IMR-90 (cell line): Measurements from ENCODE around the gene DIAPH2. TPM values are rescaled to one million over a fixed set of nuclear protein-coding genes. Genes with fewer than 3 reads are reported as not detected.

Source experiments
- ATAC-seq: fragments of 200-7000 bp; cut with Tn5 transposase; 2 replicates; pipeline ENCODE4 v1.9.1; 2020; ENCODE audit warnings: low read depth, mild to moderate bottlenecking, moderate library complexity
- BruUV-seq: library from RNA; stranded (reverse); fragments of 400-500 nt; replicated peaks from 2 replicates; lab custom pipeline; 2021; lab: Mats Ljungman, UMichigan
- CTCF ChIA-PET: fragments of 300-600 bp; formaldehyde crosslinking; extraction: SDS; loops from one replicate; lab custom pipeline; 2021; ENCODE audit warnings: antibody characterized with exemption; lab: Yijun Ruan, JAX
- POLR2A ChIA-PET: fragments of 300-600 bp; sonication (Branson Sonifier 250); formaldehyde crosslinking; loops from one replicate; lab custom pipeline; 2022; ENCODE audit warnings: antibody characterized with exemption; ENCODE audit not compliant: unreplicated experiment; lab: Charles Lee
- DNase-seq: peaks from one replicate; pipeline ENCODE4 v3.0.0; 2013
- H2AFZ ChIP-seq: replicated peaks from 2 replicates; pipeline ENCODE3; 2013; ENCODE audit warnings: low read length, mild to moderate bottlenecking; ENCODE audit not compliant: poor library complexity
- H2AK5ac ChIP-seq: 2 replicates; pipeline ENCODE4 v1.6.1; 2013; ENCODE audit warnings: low read depth, low read length, inconsistent platforms
- H2AK9ac ChIP-seq: replicated peaks from 2 replicates; pipeline ENCODE3; 2013; ENCODE audit warnings: mild to moderate bottlenecking, low read depth, low read length, moderate library complexity; ENCODE audit not compliant: poor library complexity
- H2BK120ac ChIP-seq: 2 replicates; pipeline ENCODE4 v1.6.1; 2013; ENCODE audit warnings: low read depth, low read length, inconsistent platforms
- H2BK15ac ChIP-seq: 3 replicates; pipeline ENCODE4 v1.6.1; 2013; ENCODE audit warnings: low read depth, low read length, inconsistent platforms
- H2BK20ac ChIP-seq: 2 replicates; pipeline ENCODE4 v1.6.1; 2013; ENCODE audit warnings: low read depth, mild to moderate bottlenecking, inconsistent platforms, low read length, moderate library complexity
- H2BK5ac ChIP-seq: 2 replicates; pipeline ENCODE4 v1.6.1; 2013; ENCODE audit warnings: mild to moderate bottlenecking, low read depth, low read length, inconsistent platforms; ENCODE audit not compliant: poor library complexity, severe bottlenecking
- H3K14ac ChIP-seq: replicated peaks from 2 replicates; pipeline ENCODE4 v1.6.1; 2013; ENCODE audit warnings: low read depth, low read length, inconsistent platforms
- H3K18ac ChIP-seq: 2 replicates; pipeline ENCODE4 v1.6.1; 2013; ENCODE audit warnings: low read depth, low read length, control low read depth
- H3K23ac ChIP-seq: 2 replicates; pipeline ENCODE4 v1.6.1; 2013; ENCODE audit warnings: low read depth, low read length, inconsistent platforms
- H3K27ac ChIP-seq: 2 replicates; pipeline ENCODE4 v1.5.1; 2013; ENCODE audit warnings: mild to moderate bottlenecking, control low read depth, low read length; ENCODE audit not compliant: insufficient read depth
- H3K27me3 ChIP-seq: 2 replicates; pipeline ENCODE4 v1.6.1; 2013; ENCODE audit warnings: low read length; ENCODE audit not compliant: control insufficient read depth, insufficient read depth
- H3K36me3 ChIP-seq: 2 replicates; pipeline ENCODE4 v1.6.1; 2013; ENCODE audit warnings: low read length, mixed read lengths; ENCODE audit not compliant: control insufficient read depth, insufficient read depth
- H3K4ac ChIP-seq: 2 replicates; pipeline ENCODE4 v1.6.1; 2013; ENCODE audit warnings: low read depth, low read length, inconsistent platforms
- H3K4me1 ChIP-seq: 2 replicates; pipeline ENCODE4 v1.6.1; 2013; ENCODE audit warnings: low read length, mixed read lengths; ENCODE audit not compliant: control insufficient read depth, insufficient read depth
- H3K4me2 ChIP-seq: 2 replicates; pipeline ENCODE4 v1.6.1; 2013; ENCODE audit warnings: low read depth, mild to moderate bottlenecking, control low read depth, low read length, moderate library complexity
- H3K4me3 ChIP-seq: 2 replicates; pipeline ENCODE4 v1.5.1; 2013; ENCODE audit warnings: low read depth, mild to moderate bottlenecking, control low read depth, low read length, moderate library complexity; ENCODE audit not compliant: insufficient read depth
- H3K56ac ChIP-seq: 2 replicates; pipeline ENCODE4 v1.6.1; 2013; ENCODE audit warnings: low read length, inconsistent platforms; ENCODE audit not compliant: insufficient read depth; ENCODE audit errors: extremely low read depth
- H3K79me1 ChIP-seq, 2 experiments: 2 replicates each; pipeline ENCODE4 v1.6.1; 2013; ENCODE audit warnings: low read length in 2 of 2, inconsistent platforms in 1 of 2, low read depth in 1 of 2
- H3K9ac ChIP-seq: 2 replicates; pipeline ENCODE4 v1.6.1; 2013; ENCODE audit warnings: low read depth, low read length, control low read depth
- H3K9me1 ChIP-seq: 2 replicates; pipeline ENCODE4 v1.6.1; 2013; ENCODE audit warnings: low read length, inconsistent platforms; ENCODE audit not compliant: insufficient read depth
- H3K9me3 ChIP-seq: 2 replicates; pipeline ENCODE4 v1.6.1; 2013; ENCODE audit warnings: low read length; ENCODE audit not compliant: control insufficient read depth, insufficient read depth
- H4K20me1 ChIP-seq: 2 replicates; pipeline ENCODE4 v1.6.1; 2013; ENCODE audit warnings: low read length, inconsistent platforms; ENCODE audit not compliant: insufficient read depth
- H4K5ac ChIP-seq: 2 replicates; pipeline ENCODE4 v1.6.1; 2013; ENCODE audit warnings: mild to moderate bottlenecking, low read depth, low read length, control low read depth
- H4K8ac ChIP-seq, 2 experiments: 2 replicates each; pipeline ENCODE4 v1.6.1; 2013; ENCODE audit warnings: low read depth in 2 of 2, low read length in 2 of 2, control low read depth in 1 of 2, inconsistent platforms in 1 of 2
- H4K91ac ChIP-seq: 2 replicates; pipeline ENCODE4 v1.6.1; 2013; ENCODE audit warnings: low read depth, low read length, inconsistent platforms; ENCODE audit not compliant: insufficient read depth
- BHLHE40 ChIP-seq: fragments of 150-350 bp; IDR thresholded peaks from 2 replicates; pipeline ENCODE4 v1.6.1; 2016; ENCODE audit warnings: mild to moderate bottlenecking, low read depth, low read length
- CEBPB ChIP-seq: IDR thresholded peaks from 2 replicates; pipeline ENCODE4 v1.6.1; 2012; ENCODE audit warnings: low read depth, low read length, improper control_type of control experiment
- CHD1 ChIP-seq: IDR thresholded peaks from 2 replicates; pipeline ENCODE4 v1.6.1; 2012; ENCODE audit warnings: low read depth, low read length, improper control_type of control experiment
- FOS ChIP-seq: fragments of 150-350 bp; IDR thresholded peaks from 2 replicates; pipeline ENCODE4 v1.6.1; 2016; ENCODE audit warnings: low read depth, low read length
- MAFK ChIP-seq: IDR thresholded peaks from 2 replicates; pipeline ENCODE4 v1.6.1; 2012; ENCODE audit warnings: low read depth, low read length, improper control_type of control experiment
- MAZ ChIP-seq: IDR thresholded peaks from 2 replicates; pipeline ENCODE4 v1.6.1; 2012; ENCODE audit warnings: low read depth, mild to moderate bottlenecking, low read length, improper control_type of control experiment, moderate library complexity, borderline replicate concordance
- MXI1 ChIP-seq: IDR thresholded peaks from 2 replicates; pipeline ENCODE4 v1.6.1; 2012; ENCODE audit warnings: low read depth, mild to moderate bottlenecking, low read length, moderate library complexity, borderline replicate concordance
- NFE2L2 ChIP-seq: fragments of 150-350 bp; IDR thresholded peaks from 2 replicates; pipeline ENCODE4 v1.6.1; 2016; ENCODE audit warnings: low read depth, mild to moderate bottlenecking, low read length
- POLR2A ChIP-seq: IDR thresholded peaks from 2 replicates; pipeline ENCODE4 v1.6.1; 2012; ENCODE audit warnings: mild to moderate bottlenecking, low read depth, low read length
- RAD21 ChIP-seq: IDR thresholded peaks from 2 replicates; pipeline ENCODE4 v1.6.1; 2012; ENCODE audit warnings: low read length, improper control_type of control experiment
- RCOR1 ChIP-seq: IDR thresholded peaks from 2 replicates; pipeline ENCODE4 v1.6.1; 2012; ENCODE audit warnings: mild to moderate bottlenecking, low read length, improper control_type of control experiment; ENCODE audit not compliant: insufficient replicate concordance
- RFX5 ChIP-seq: IDR thresholded peaks from 2 replicates; pipeline ENCODE4 v1.8.0; 2012; ENCODE audit warnings: low read depth, mild to moderate bottlenecking, low read length, moderate library complexity
- SMC3 ChIP-seq: fragments of 150-350 bp; IDR thresholded peaks from 2 replicates; pipeline ENCODE4 v1.6.1; 2016; ENCODE audit warnings: low read depth, mild to moderate bottlenecking, antibody characterized with exemption, low read length, moderate library complexity
- WGBS, 2 experiments: methylation state at CpG; one replicate each; pipeline versions ENCODE4 v1.1.5 to v1.1.7; 2013; ENCODE audit warnings: missing lambda C conversion rate in 2 of 2; ENCODE audit not compliant: insufficient read length in 1 of 2; ENCODE audit errors: extremely low coverage in 2 of 2; 5-methylcytosine and 5-hydroxymethylcytosine counted together
- dilution Hi-C: fragments of 300-500 bp; cut with HindIII; formaldehyde crosslinking; loops from one replicate; pipeline ENCODE4 v1.14.3; 2018; ENCODE audit warnings: low sequenced_read_pairs; ENCODE audit not compliant: unreplicated experiment
- in situ Hi-C: fragments of 300-500 bp; cut with MboI; formaldehyde crosslinking; loops from 3 replicates; pipeline ENCODE4 v1.14.3; 2019; ENCODE audit warnings: low sequenced_read_pairs, inconsistent platforms, mixed read lengths
- intact Hi-C: fragments of 100-400 bp; cut with micrococcal nuclease; formaldehyde crosslinking; loops from 2 replicates; pipeline ENCODE4 v1.10.0; 2022
- polyA plus RNA-seq, 3 experiments: library from polyadenylated mRNA; depleted of rRNA; stranded (reverse); fragments of >200 nt; gene quantifications; 2 replicates each; pipeline ENCODE4 v1.2.3, GENCODE V29; 2012; ENCODE audit warnings: low replicate concordance in 1 of 3
- total RNA-seq: library from RNA; depleted of rRNA; stranded (reverse); fragments of >200 nt; gene quantifications from 2 replicates; pipeline ENCODE4 v1.2.3, GENCODE V29; 2012
- TF ChIP-seq, protein P1 (sequence below): fragments of 150-350 bp; IDR thresholded peaks from 2 replicates; pipeline ENCODE4 v1.6.1; 2016; ENCODE audit warnings: low read depth, mild to moderate bottlenecking, low read length, moderate library complexity, borderline replicate concordance
- TF ChIP-seq, protein P2 (sequence below): conservative IDR thresholded peaks from 2 replicates; pipeline ENCODE4 v1.5.1; 2012; ENCODE audit warnings: mild to moderate bottlenecking, low read depth, low read length, improper control_type of control experiment
- TF ChIP-seq, protein P3 (sequence below): fragments of 150-350 bp; IDR thresholded peaks from 2 replicates; pipeline ENCODE4 v1.6.1; 2017; ENCODE audit warnings: mild to moderate bottlenecking, antibody characterized with exemption, low read length, low read depth

Gene DIAPH2
- total and polyA plus RNA-seq, 2 of the 4 experiments (the other 2 are of a cell fraction) = 3.6 to 19.9 TPM

DNA sequence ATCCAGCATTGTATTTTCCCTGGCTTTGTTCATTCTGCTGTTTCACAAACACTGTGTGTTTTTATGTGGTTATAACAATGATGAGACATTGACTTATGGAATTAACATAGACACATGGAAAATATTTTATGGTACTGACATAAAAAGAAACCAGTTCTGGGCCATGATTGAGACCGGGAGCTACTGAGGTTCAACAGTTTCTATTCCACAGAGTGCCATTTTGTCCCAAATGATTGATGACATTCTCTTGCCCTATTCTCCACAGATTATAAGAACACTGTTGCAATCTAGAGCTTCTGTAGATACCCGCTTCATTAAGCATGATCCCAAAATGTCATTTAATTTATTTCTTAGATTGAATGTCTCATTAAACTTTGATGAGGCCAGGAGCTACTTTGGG, 525.9 kb downstream of the DIAPH2 start:
- Histone ChIP-seq H3K9me3 (no peaks in the 10 kb centered on the region), H2BK20ac (no peak overlapping the region), H3K14ac (no peak overlapping the region), H3K18ac (no peak overlapping the region), H2BK15ac (no peak overlapping the region), H3K4me1 (no peaks in the 10 kb centered on the region; the same call in 1 of the 2 replicates), H3K23ac (no peak overlapping the region), H3K56ac (no peak overlapping the region), H2AK9ac (no peak overlapping the region), H3K27ac (no peak overlapping the region), H3K4me3 (no peak overlapping the region), H3K9me1 (no peaks in the 10 kb centered on the region), H2BK120ac (no peak overlapping the region), H4K91ac (no peak overlapping the region), H2BK5ac (no peak overlapping the region), H2AFZ (no peak overlapping the region), H3K79me1 (no peaks in the 10 kb centered on the region; a peak in 1 of 4 replicates), H3K9ac (no peak overlapping the region), H3K4me2 (no peak overlapping the region), H3K4ac (no peak overlapping the region), H2AK5ac (no peak overlapping the region), H3K36me3 (no peaks in the 10 kb centered on the region), H4K5ac (no peak overlapping the region), H3K27me3 (no peaks in the 10 kb centered on the region), H4K8ac (no peak overlapping the region), H4K20me1 (no peaks in the 10 kb centered on the region)
- WGBS, 2 experiments = no CpG with 5 or more reads among the region's 2 CpGs
- no peak for ATAC-seq
- POLR2A ChIA-PET = no interaction called here
- no peak for TF ChIP-seq CHD1
- no peak for TF ChIP-seq RCOR1
- no peak for TF ChIP-seq MXI1
- TF ChIP-seq BHLHE40 = no peak
- no peak for TF ChIP-seq CEBPB
- no peak for TF ChIP-seq NFE2L2
- TF ChIP-seq, protein P1, sequence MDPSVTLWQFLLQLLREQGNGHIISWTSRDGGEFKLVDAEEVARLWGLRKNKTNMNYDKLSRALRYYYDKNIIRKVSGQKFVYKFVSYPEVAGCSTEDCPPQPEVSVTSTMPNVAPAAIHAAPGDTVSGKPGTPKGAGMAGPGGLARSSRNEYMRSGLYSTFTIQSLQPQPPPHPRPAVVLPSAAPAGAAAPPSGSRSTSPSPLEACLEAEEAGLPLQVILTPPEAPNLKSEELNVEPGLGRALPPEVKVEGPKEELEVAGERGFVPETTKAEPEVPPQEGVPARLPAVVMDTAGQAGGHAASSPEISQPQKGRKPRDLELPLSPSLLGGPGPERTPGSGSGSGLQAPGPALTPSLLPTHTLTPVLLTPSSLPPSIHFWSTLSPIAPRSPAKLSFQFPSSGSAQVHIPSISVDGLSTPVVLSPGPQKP = no peak
- TF ChIP-seq MAFK = no peak
- TF ChIP-seq, protein P2, sequence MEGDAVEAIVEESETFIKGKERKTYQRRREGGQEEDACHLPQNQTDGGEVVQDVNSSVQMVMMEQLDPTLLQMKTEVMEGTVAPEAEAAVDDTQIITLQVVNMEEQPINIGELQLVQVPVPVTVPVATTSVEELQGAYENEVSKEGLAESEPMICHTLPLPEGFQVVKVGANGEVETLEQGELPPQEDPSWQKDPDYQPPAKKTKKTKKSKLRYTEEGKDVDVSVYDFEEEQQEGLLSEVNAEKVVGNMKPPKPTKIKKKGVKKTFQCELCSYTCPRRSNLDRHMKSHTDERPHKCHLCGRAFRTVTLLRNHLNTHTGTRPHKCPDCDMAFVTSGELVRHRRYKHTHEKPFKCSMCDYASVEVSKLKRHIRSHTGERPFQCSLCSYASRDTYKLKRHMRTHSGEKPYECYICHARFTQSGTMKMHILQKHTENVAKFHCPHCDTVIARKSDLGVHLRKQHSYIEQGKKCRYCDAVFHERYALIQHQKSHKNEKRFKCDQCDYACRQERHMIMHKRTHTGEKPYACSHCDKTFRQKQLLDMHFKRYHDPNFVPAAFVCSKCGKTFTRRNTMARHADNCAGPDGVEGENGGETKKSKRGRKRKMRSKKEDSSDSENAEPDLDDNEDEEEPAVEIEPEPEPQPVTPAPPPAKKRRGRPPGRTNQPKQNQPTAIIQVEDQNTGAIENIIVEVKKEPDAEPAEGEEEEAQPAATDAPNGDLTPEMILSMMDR = no peak
- TF ChIP-seq POLR2A = no peak
- no peak for TF ChIP-seq RFX5
- no peak for TF ChIP-seq MAZ
- TF ChIP-seq, protein P3, sequence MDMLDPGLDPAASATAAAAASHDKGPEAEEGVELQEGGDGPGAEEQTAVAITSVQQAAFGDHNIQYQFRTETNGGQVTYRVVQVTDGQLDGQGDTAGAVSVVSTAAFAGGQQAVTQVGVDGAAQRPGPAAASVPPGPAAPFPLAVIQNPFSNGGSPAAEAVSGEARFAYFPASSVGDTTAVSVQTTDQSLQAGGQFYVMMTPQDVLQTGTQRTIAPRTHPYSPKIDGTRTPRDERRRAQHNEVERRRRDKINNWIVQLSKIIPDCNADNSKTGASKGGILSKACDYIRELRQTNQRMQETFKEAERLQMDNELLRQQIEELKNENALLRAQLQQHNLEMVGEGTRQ = no peak
- no peak for TF ChIP-seq RAD21
- no peak for TF ChIP-seq SMC3
- no peak for TF ChIP-seq FOS
- in situ Hi-C loops (no loop called here), dilution Hi-C loops (no loop called here), intact Hi-C loops (no loop called here)
- CTCF ChIA-PET = no interaction called here
- no TSS peak for BruUV-seq
- DNase-seq = no peak
